Subcutaneous abdominal adipose tissue (tissue), 5 donors: ENCODE measurements around the gene CFAP300.

Experiments
- H3K27ac ChIP-seq: one replicate; pipeline ENCODE4 v1.7.0; 2013; ENCODE audit warnings: low read depth, mild to moderate bottlenecking, inconsistent platforms, low read length, moderate library complexity
- H3K27me3 ChIP-seq, 5 donors: one replicate each; pipeline ENCODE4 v1.7.0; 2013; ENCODE audit warnings: low read length in 5 of 5, inconsistent platforms in 1 of 5; ENCODE audit not compliant: control insufficient read depth in 5 of 5, insufficient read depth in 4 of 5
- H3K36me3 ChIP-seq, 5 donors: one replicate each; pipeline ENCODE4 v1.7.0; 2013; ENCODE audit warnings: low read length in 5 of 5; ENCODE audit not compliant: control insufficient read depth in 5 of 5, insufficient read depth in 5 of 5
- H3K4me1 ChIP-seq, 5 donors: one replicate each; pipeline ENCODE4 v1.7.0; 2013; ENCODE audit warnings: low read length in 5 of 5, mild to moderate bottlenecking in 3 of 5, moderate library complexity in 1 of 5; ENCODE audit not compliant: control insufficient read depth in 5 of 5, insufficient read depth in 5 of 5
- H3K4me3 ChIP-seq, 5 donors: one replicate each; pipeline ENCODE4 v1.7.0; 2013; ENCODE audit warnings: low read length in 5 of 5, low read depth in 1 of 5
- H3K9ac ChIP-seq, 5 donors: one replicate each; pipeline ENCODE4 v1.7.0; 2013; ENCODE audit warnings: low read length in 5 of 5, mild to moderate bottlenecking in 4 of 5, moderate library complexity in 3 of 5
- H3K9me3 ChIP-seq, 5 donors: one replicate each; pipeline ENCODE4 v1.7.0; 2013; ENCODE audit warnings: low read length in 5 of 5; ENCODE audit not compliant: control insufficient read depth in 5 of 5
- donor health status: healthy.
- donor health status: healthy.
- donor health status: healthy.
- donor health status: healthy.
- donor health status: healthy.

CFAP300 gene

DNA sequence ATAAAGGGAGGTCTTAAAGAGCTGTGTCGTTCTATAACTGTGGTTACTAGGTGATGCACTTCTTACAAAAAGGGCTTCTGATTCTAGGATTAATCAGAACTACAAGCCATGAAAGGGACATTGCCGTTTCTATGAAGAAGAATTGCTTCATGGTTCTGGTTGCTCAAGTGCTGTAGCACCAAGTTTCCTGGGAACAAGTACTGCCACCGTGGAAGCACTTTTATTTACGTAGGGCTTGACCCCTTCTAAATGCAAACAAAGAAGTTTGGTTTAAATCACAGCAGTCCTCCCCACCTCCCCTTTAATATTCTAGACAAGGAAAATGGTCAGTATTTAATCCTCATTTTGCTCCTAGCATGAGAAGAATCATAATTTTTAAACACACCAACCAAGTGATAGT is 72.8 kb downstream of the CFAP300 start:
- Histone ChIP-seq H3K9me3 (no peaks in the 10 kb centered on the region), H3K4me1 (peaks cover 0 to 59% (median 16%) of the 10 kb centered on the region in 5 donors), H3K4me3 (no peak overlapping the region), H3K27ac (peak overlapping the region; percentile 63), H3K27me3 (no peaks in the 10 kb centered on the region), H3K9ac (peak overlapping the region in 1 of 5 donors; percentile 6), H3K36me3 (peaks cover 0 to 13% (median 6%) of the 10 kb centered on the region in 5 donors)

DNA sequence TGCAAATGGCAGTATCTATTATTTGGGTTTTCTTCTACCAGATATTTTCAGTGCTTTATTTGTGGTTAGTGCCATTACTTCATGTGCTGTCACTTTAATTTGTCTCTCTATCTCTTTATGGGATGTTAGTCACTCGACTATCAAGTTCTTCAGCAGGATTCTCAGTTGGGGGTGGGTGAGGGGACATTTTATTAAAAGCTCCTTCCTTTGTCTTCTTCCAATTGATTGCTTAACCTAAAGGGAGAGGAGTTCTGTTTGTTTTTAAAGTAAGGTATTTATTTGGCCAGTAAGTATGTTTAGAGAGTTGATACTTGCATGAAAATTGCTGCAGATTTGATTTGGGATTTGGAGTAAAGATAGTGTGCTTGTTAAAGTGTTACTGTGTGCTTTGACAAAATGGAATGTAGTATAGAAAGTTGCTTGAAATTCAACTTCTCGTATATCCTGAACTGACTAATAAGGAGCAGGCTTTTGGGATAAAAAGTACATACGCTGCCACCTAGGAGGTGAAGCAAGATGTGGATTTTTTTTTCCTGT is 73.3 kb downstream of the CFAP300 start:
- H3K9ac ChIP-seq, result peak overlapping the region in 1 of 5 donors; percentile 6
- H3K27me3 ChIP-seq, result no peaks in the 10 kb centered on the region
- H3K4me1 ChIP-seq, result peaks cover 0 to 57% (median 16%) of the 10 kb centered on the region in 5 donors
- peaks cover 0 to 8% (median 6%) of the 10 kb centered on the region in 5 donors for H3K36me3 ChIP-seq
- no peaks in the 10 kb centered on the region for H3K9me3 ChIP-seq
- H3K27ac ChIP-seq, result peak overlapping the region; percentile 63
- H3K4me3 ChIP-seq, result no peak overlapping the region

DNA sequence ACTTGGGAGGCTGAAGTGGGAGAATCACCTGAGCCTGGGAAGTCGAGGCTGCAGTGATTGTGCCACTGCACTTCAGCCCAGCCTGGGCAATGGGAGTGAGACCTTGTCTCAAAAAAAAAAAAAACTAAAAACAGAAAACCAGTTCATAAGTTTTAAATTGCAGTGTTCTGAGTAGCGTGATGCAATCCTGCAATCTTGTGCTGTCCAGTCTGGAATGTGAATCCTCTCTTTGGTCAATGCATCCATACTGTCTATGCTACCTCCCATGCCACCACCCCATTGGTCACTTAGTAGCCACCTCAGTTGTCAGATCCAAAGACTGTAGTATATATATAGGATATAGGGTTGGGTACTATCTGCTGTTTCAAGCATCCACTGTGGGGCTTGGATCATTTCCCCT is 74.1 kb downstream of the CFAP300 start:
- Histone ChIP-seq H3K27ac (no peak overlapping the region), H3K36me3 (peaks cover 0 to 7% (median 2%) of the 10 kb centered on the region in 5 donors), H3K27me3 (no peaks in the 10 kb centered on the region), H3K4me3 (no peak overlapping the region), H3K9ac (no peak overlapping the region), H3K9me3 (no peaks in the 10 kb centered on the region), H3K4me1 (peaks cover 0 to 56% (median 14%) of the 10 kb centered on the region in 5 donors)
